ENCODE data around the gene MYLK2.
"Not testable (repeated sequence)": the region's sequence is repeated elsewhere in the genome, so short reads cannot be mapped to it uniquely, and the experiment has no call there.

Gene MYLK2

GRCh38 chr20:31816221-31816620 is 2.9 kb upstream of the MYLK2 start:
- DNase-seq = no peak

GRCh38 chr20:31817461-31817860 is 1.7 kb upstream of the MYLK2 start:
- no peak for DNase-seq

GRCh38 chr20:31818376-31818908 is 714 bp upstream of the MYLK2 start:
- DNase-seq = no peak

GRCh38 chr20:31820228-31820627 is 1.1 kb downstream of the MYLK2 start:
- DNase-seq = no peak

GRCh38 chr20:31821427-31821826 is 2.3 kb downstream of the MYLK2 start:
- no peak for DNase-seq

GRCh38 chr20:31822421-31823330 is 3.5 kb downstream of the MYLK2 start:
- DNase-seq = no peak

- no peak for DNase-seq
Observed at GRCh38 chr20:31823360-31824124, 4.4 kb downstream of the MYLK2 start.

GRCh38 chr20:31824125-31824485 is 4.9 kb downstream of the MYLK2 start:
- DNase-seq = no peak

- DNase-seq = no peak
Observed at GRCh38 chr20:31824554-31825313, 5.6 kb downstream of the MYLK2 start.

- no peak for DNase-seq
Observed at GRCh38 chr20:31826074-31826473, 6.9 kb downstream of the MYLK2 start.

GRCh38 chr20:31827059-31827458 is 7.9 kb downstream of the MYLK2 start:
- DNase-seq = no peak

- DNase-seq = not testable (repeated sequence)
Observed at GRCh38 chr20:31828016-31828415, 8.9 kb downstream of the MYLK2 start.

- DNase-seq = no peak
Observed at GRCh38 chr20:31829731-31830130, 10.6 kb downstream of the MYLK2 start.

GRCh38 chr20:31830406-31830981 is 11.3 kb downstream of the MYLK2 start:
- DNase-seq = no peak

- no peak for DNase-seq
Observed at GRCh38 chr20:31831211-31831610, 12.1 kb downstream of the MYLK2 start.

- no peak for DNase-seq
Observed at GRCh38 chr20:31831771-31832306, 12.7 kb downstream of the MYLK2 start.

GRCh38 chr20:31833130-31833930 is 14.2 kb downstream of the MYLK2 start:
- peak; percentile 30 for DNase-seq

GRCh38 chr20:31833931-31834521 is 14.9 kb downstream of the MYLK2 start:
- DNase-seq = no peak

GRCh38 chr20:31835554-31835953 is 16.4 kb downstream of the MYLK2 start:
- DNase-seq = no peak

- peak; percentile 87 for DNase-seq
Observed at GRCh38 chr20:31835977-31836852, 17.1 kb downstream of the MYLK2 start.

All from KG1 (cell line).